OCI-LY1 (cell line): ENCODE data around the gene LINC00237.

Experiments used
- H2AFZ ChIP-seq: fragments of 200-600 bp; sonication (generic), shearing (Covaris generic); 2 replicates; pipeline ENCODE4 v1.6.0; 2014; ENCODE audit warnings: antibody characterized with exemption, mild to moderate bottlenecking, low read length
- H3F3A ChIP-seq: fragments of 200-600 bp; sonication (generic), shearing (Covaris generic); 2 replicates; pipeline ENCODE4 v1.6.0; 2014; ENCODE audit warnings: mild to moderate bottlenecking, antibody characterized with exemption, low read length, moderate library complexity; ENCODE audit not compliant: insufficient read depth
- H3K27ac ChIP-seq: fragments of 200-600 bp; sonication (generic); 2 replicates; pipeline ENCODE4 v1.5.1; 2014; ENCODE audit warnings: low read length, mixed run types, mild to moderate bottlenecking, low read depth; ENCODE audit not compliant: poor library complexity, severe bottlenecking
- H3K27me3 ChIP-seq: fragments of 200-600 bp; sonication (generic); 2 replicates; pipeline ENCODE4 v1.6.0; 2014; ENCODE audit warnings: antibody characterized with exemption, mild to moderate bottlenecking, low read length, moderate library complexity; ENCODE audit not compliant: insufficient read depth
- H3K36me3 ChIP-seq: fragments of 200-600 bp; sonication (generic); 2 replicates; pipeline ENCODE4 v1.6.1; 2014; ENCODE audit warnings: mild to moderate bottlenecking, antibody characterized with exemption, low read length, moderate library complexity, mixed read lengths; ENCODE audit not compliant: insufficient read depth
- H3K4me1 ChIP-seq: fragments of 200-600 bp; sonication (generic); 2 replicates; pipeline ENCODE4 v1.5.1; 2014; ENCODE audit warnings: mild to moderate bottlenecking, low read length, moderate library complexity; ENCODE audit not compliant: insufficient read depth, severe bottlenecking
- H3K4me2 ChIP-seq: fragments of 200-600 bp; sonication (generic), shearing (Covaris generic); 2 replicates; pipeline ENCODE4 v1.6.1; 2014; ENCODE audit warnings: low read length
- H3K4me3 ChIP-seq: fragments of 200-600 bp; sonication (generic); 2 replicates; pipeline ENCODE4 v1.5.1; 2014; ENCODE audit warnings: low read length, low read depth, mild to moderate bottlenecking, mixed read lengths; ENCODE audit not compliant: poor library complexity, severe bottlenecking
- H3K79me2 ChIP-seq: fragments of 200-600 bp; shearing (Covaris generic); 2 replicates; pipeline ENCODE4 v1.6.1; 2016; ENCODE audit warnings: mixed run types, low read length, mixed read lengths; ENCODE audit not compliant: insufficient read depth
- H3K9ac ChIP-seq: fragments of 200-600 bp; sonication (generic), shearing (Covaris generic); 2 replicates; pipeline ENCODE4 v1.6.1; 2014; ENCODE audit warnings: mild to moderate bottlenecking, low read length, mixed read lengths
- H3K9me2 ChIP-seq: fragments of 200-600 bp; sonication (generic), shearing (Covaris generic); 2 replicates; pipeline ENCODE4 v1.6.1; 2014; ENCODE audit warnings: low read depth, mild to moderate bottlenecking, low read length, mixed read lengths
- H3K9me3 ChIP-seq: fragments of 200-600 bp; shearing (Covaris generic); 2 replicates; pipeline ENCODE4 v1.6.1; 2014; ENCODE audit warnings: low read length, mixed read lengths
- H4K20me1 ChIP-seq: fragments of 200-600 bp; sonication (generic), shearing (Covaris generic); 2 replicates; pipeline ENCODE4 v1.6.0; 2016; ENCODE audit warnings: mild to moderate bottlenecking, low read length; ENCODE audit not compliant: insufficient read depth
- EZH2 ChIP-seq: fragments of 200-600 bp; sonication (generic), shearing (Covaris generic); IDR thresholded peaks from 2 replicates; pipeline ENCODE4 v1.8.0; 2017; ENCODE audit warnings: borderline replicate concordance, mixed run types, mild to moderate bottlenecking, antibody characterized with exemption, low read length, moderate library complexity, mixed read lengths
- TF ChIP-seq, protein P1 (sequence below): fragments of 200-600 bp; sonication (generic), shearing (Covaris generic); IDR thresholded peaks from 2 replicates; pipeline ENCODE4 v1.5.1; 2017; ENCODE audit warnings: mild to moderate bottlenecking, antibody characterized with exemption, low read length, moderate library complexity, mixed read lengths

LINC00237 gene

DNA sequence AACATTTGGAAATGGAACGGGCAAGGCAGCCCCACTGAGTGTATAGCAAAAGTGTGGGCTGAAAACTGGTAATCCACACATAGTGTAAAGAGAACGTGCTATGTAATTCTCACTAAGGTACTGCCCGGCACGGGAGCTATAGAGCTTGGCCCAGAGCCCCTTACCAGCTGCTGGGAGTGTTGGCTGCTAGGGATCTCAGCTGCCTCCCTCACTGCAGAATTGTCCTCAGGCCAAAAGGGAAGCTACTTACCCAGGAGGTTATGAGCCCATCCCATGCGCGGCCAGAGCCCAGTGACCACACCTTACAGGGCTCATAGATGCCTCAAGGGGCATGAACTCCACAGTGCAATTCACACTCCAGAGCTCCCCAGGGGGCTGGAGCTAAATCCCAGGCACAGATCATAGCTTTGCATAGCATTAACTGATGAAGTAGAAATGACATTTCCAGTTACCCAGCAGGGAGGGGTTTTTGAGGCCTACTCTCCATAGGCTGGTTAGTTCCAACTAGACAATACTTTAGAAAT, 56.8 kb downstream of the LINC00237 start:
- Histone ChIP-seq H4K20me1 (no peaks in the 10 kb centered on the region), H3K36me3 (no peaks in the 10 kb centered on the region), H3K27me3 (no peaks in the 10 kb centered on the region), H3K9ac (no peak overlapping the region), H3K9me3 (no peaks in the 10 kb centered on the region), H3K9me2 (no peaks in the 10 kb centered on the region), H3K4me1 (peaks cover 18% of the 10 kb centered on the region), H3K27ac (no peak overlapping the region), H3K4me2 (no peak overlapping the region), H2AFZ (no peak overlapping the region), H3K79me2 (no peaks in the 10 kb centered on the region), H3K4me3 (no peak overlapping the region), H3F3A (no peaks in the 10 kb centered on the region)
- TF ChIP-seq, protein P1, sequence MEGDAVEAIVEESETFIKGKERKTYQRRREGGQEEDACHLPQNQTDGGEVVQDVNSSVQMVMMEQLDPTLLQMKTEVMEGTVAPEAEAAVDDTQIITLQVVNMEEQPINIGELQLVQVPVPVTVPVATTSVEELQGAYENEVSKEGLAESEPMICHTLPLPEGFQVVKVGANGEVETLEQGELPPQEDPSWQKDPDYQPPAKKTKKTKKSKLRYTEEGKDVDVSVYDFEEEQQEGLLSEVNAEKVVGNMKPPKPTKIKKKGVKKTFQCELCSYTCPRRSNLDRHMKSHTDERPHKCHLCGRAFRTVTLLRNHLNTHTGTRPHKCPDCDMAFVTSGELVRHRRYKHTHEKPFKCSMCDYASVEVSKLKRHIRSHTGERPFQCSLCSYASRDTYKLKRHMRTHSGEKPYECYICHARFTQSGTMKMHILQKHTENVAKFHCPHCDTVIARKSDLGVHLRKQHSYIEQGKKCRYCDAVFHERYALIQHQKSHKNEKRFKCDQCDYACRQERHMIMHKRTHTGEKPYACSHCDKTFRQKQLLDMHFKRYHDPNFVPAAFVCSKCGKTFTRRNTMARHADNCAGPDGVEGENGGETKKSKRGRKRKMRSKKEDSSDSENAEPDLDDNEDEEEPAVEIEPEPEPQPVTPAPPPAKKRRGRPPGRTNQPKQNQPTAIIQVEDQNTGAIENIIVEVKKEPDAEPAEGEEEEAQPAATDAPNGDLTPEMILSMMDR = no peak
- TF ChIP-seq EZH2 = no peak

DNA sequence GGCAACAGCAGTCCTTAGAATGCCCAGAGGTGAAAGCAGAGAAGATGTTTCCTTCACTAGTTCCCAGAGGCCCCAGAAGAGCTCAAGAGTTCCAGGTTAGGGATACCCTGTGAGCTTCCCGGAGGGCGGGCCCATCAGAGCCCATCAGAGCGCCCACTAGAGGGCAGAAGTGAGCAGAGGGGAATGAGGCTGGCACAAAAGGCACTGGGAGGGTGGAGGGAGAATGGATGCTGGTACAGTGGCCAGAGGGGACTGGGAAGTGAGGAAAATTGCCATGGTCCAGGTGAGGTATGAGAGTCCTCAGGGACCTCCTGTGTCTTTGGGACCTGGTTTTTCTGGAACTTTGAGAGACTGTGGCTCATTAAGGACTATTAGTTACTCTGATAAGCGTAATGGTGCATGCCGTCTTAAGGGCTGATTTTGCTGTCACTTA, 57.3 kb downstream of the LINC00237 start:
- H2AFZ ChIP-seq = no peak overlapping the region
- no peaks in the 10 kb centered on the region for H4K20me1 ChIP-seq
- TF ChIP-seq EZH2 = no peak
- TF ChIP-seq, protein P1 = peak; percentile 96
- no peaks in the 10 kb centered on the region for H3K9me2 ChIP-seq
- H3K27ac ChIP-seq = no peak overlapping the region
- no peak overlapping the region for H3K4me2 ChIP-seq
- H3K4me3 ChIP-seq = no peak overlapping the region
- no peaks in the 10 kb centered on the region for H3K27me3 ChIP-seq
- H3K79me2 ChIP-seq = no peaks in the 10 kb centered on the region
- peaks cover 13% of the 10 kb centered on the region for H3K4me1 ChIP-seq
- no peaks in the 10 kb centered on the region for H3K9me3 ChIP-seq
- no peaks in the 10 kb centered on the region for H3F3A ChIP-seq
- no peaks in the 10 kb centered on the region for H3K36me3 ChIP-seq
- H3K9ac ChIP-seq = no peak overlapping the region

DNA sequence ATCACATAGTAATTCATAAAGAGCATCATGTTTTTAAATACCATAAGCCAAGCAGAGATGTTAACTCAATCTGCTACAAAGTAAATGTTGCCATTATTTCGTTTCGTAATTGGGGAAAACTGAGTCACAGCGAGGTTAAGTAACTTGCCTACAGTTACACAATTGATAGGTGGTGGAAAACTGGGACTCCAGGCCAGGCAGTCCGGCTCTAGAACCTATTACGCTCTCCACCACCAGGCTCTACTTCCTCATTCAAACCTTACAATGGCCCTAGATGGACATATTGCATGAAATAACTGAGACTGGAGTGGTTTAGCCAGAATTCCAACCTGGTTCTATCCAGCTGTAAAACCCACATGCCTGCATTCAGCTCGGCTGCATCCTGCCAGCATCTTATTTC, 58.2 kb downstream of the LINC00237 start:
- TF ChIP-seq EZH2 = no peak
- TF ChIP-seq, protein P1 = no peak
- no peak overlapping the region for H3K27ac ChIP-seq

More for the DNA sequence above, 58.2 kb downstream of the LINC00237 start:
- H3K27me3 ChIP-seq = no peaks in the 10 kb centered on the region
- no peak overlapping the region for H3K4me2 ChIP-seq
- no peaks in the 10 kb centered on the region for H3K9me2 ChIP-seq
- H4K20me1 ChIP-seq = no peaks in the 10 kb centered on the region
- H3K9ac ChIP-seq = no peak overlapping the region
- no peak overlapping the region for H3K4me3 ChIP-seq
- no peaks in the 10 kb centered on the region for H3F3A ChIP-seq
- no peaks in the 10 kb centered on the region for H3K36me3 ChIP-seq
- no peaks in the 10 kb centered on the region for H3K79me2 ChIP-seq
- H2AFZ ChIP-seq = no peak overlapping the region
- peaks cover 4% of the 10 kb centered on the region for H3K4me1 ChIP-seq
- no peaks in the 10 kb centered on the region for H3K9me3 ChIP-seq
